Measurements from ENCODE around the gene NPIPA1.
"Not testable (repeated sequence)": the region's sequence is repeated elsewhere in the genome, so short reads cannot be mapped to it uniquely, and the experiment has no call there.

GRCh38 chr16:14922968-14923367 lies 14.3 kb upstream of the NPIPA1 start:
- TF ChIP-seq CTCF, EP300 (IDR thresholded peaks at IDR 0.05): not testable (repeated sequence)

All from ovary (tissue), 3 donors.